Muscle of leg (tissue), 11 donors: ENCODE results near the gene HHAT. TPM values are rescaled to one million over a fixed set of nuclear protein-coding genes. Genes with fewer than 3 reads are reported as not detected.

Experiments used
- DNase-seq: peaks from one replicate; pipeline ENCODE4 v3.0.0; 2013
- H3K27ac ChIP-seq: one replicate; pipeline ENCODE4 v1.5.1; 2013; ENCODE audit warnings: mild to moderate bottlenecking, low read length, control low read depth
- H3K27me3 ChIP-seq: one replicate; pipeline ENCODE4 v1.6.1; 2013; ENCODE audit warnings: low read length; ENCODE audit not compliant: control insufficient read depth, insufficient read depth
- H3K36me3 ChIP-seq: one replicate; pipeline ENCODE4 v1.6.1; 2013; ENCODE audit warnings: low read length; ENCODE audit not compliant: control insufficient read depth, insufficient read depth
- H3K4me1 ChIP-seq: one replicate; pipeline ENCODE4 v1.6.1; 2013; ENCODE audit warnings: low read length; ENCODE audit not compliant: control insufficient read depth, insufficient read depth
- H3K4me3 ChIP-seq: one replicate; pipeline ENCODE4 v1.5.1; 2013; ENCODE audit warnings: low read length, control low read depth
- H3K9me3 ChIP-seq: replicated peaks from 2 replicates; pipeline ENCODE4 v1.6.1; 2013; ENCODE audit warnings: low read depth, low read length; ENCODE audit not compliant: control insufficient read depth
- WGBS: methylation state at CpG from one replicate; pipeline ENCODE4 v1.1.5; 2013; ENCODE audit warnings: missing lambda C conversion rate; ENCODE audit not compliant: insufficient coverage; 5-methylcytosine and 5-hydroxymethylcytosine counted together
- polyA plus RNA-seq, 8 donors: library from polyadenylated mRNA; unstranded; fragments of 120-200 nt; gene quantifications; one replicate each; pipeline versions ENCODE4 v1.2.1 to v1.2.3, GENCODE V29; 2013; ENCODE audit warnings: inconsistent platforms in 1 of 8, low replicate concordance in 1 of 8; ENCODE audit not compliant: insufficient read length in 8 of 8, insufficient read depth in 1 of 8
- total RNA-seq: library from RNA; stranded (reverse); fragments of 120-200 nt; gene quantifications from one replicate; pipeline ENCODE4 v1.2.4, GENCODE V29; 2013

The HHAT gene
- total and polyA plus RNA-seq, 9 donors = 3.8 to 6.6 (median 4.5) TPM

DNA sequence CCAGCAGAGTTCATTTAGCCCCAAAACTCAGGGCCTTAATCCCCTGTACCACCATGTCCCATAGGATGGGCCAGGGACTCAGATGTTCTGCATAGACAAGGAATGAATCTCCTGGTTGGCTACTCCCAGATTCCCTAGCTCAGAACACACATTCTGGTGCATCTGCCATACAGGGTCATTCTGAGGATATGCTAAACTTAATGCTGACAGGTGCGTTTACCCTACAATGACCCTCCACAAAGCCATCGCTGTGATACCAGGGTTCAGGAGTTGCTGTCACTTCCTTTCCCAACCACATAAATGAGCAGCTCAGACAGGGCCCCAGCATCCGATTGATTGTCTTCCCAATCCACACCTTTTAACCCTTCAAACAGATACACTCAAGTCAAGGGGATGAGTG, 32.0 kb upstream of the HHAT start:
- no peak for DNase-seq
- 100% methylated on average over 2 of the region's 3 CpGs for WGBS
- Histone ChIP-seq H3K27me3 (peaks cover 5% of the 10 kb centered on the region), H3K4me1 (peaks cover 85% of the 10 kb centered on the region), H3K36me3 (no peaks in the 10 kb centered on the region), H3K9me3 (no peaks in the 10 kb centered on the region), H3K27ac (no peak overlapping the region), H3K4me3 (no peak overlapping the region)

DNA sequence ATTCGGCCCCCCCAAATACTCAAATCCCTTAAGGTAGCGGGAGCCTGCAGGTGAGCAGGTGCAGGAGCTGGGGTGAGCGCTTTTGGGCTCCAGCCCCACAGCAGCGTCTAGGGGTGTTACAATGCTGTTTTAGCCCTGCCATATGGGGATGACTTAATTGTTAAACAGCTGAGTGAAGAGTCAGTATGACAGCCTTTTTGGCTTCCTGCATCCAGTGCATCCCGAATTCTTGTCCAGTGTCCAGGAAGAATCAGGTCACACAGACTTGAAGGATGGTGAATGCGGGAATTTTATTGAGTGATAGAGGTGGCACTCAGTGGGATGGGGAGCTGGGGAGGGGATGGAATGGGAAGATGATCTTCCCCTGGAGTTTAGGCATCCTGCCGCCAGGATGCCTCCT, 30.4 kb upstream of the HHAT start:
- peak overlapping the region; percentile 6 for H3K27ac ChIP-seq
- no peaks in the 10 kb centered on the region for H3K36me3 ChIP-seq
- DNase-seq = peak; percentile 77
- H3K4me1 ChIP-seq = peaks cover 83% of the 10 kb centered on the region
- H3K9me3 ChIP-seq = no peaks in the 10 kb centered on the region
- H3K4me3 ChIP-seq = no peak overlapping the region
- H3K27me3 ChIP-seq = no peaks in the 10 kb centered on the region
- 7% methylated on average over 2 of the region's 7 CpGs for WGBS

DNA sequence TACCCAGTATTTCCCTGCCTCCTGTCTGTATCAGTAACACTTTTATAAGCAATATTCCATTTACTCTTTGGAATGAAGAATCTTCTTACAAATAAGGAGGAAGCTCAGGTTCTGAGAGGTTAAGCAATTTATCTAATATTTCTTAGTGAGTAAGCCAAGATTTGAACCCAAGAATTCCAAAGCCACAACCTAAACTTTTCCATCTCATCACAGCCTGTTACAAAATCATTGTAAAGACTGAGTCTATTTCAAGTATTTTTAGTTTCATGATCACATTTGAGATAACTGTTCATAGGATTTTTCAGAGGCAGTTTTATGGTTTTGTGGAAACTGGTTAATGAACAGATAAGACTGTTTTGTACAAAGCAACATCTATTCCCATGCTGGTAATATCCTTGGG, 29.8 kb upstream of the HHAT start:
- Histone ChIP-seq H3K36me3 (no peaks in the 10 kb centered on the region), H3K4me1 (peaks cover 78% of the 10 kb centered on the region), H3K27ac (no peak overlapping the region), H3K4me3 (no peak overlapping the region), H3K27me3 (no peaks in the 10 kb centered on the region), H3K9me3 (no peaks in the 10 kb centered on the region)
- peak; percentile 32 for DNase-seq

DNA sequence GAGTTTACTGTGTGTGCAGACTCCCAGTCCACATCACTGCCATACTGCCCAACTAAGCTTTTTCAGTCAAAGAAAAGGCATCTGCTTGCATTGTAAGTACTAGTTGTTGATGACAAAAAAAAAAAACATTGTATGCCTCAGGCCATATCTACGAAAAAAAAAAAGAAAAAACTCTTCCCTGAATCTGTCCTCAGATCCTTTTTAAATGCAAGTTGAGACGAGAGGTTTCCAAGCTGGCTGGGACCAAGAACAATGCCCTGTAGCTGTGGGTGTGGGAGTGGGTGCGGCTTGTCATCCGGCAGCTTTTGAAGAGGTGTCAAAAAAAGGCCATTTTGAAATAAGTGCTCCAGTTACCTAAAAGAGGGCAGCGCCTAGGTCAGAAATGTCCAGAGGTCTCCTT, 29.2 kb upstream of the HHAT start:
- no peaks in the 10 kb centered on the region for H3K27me3 ChIP-seq
- no peak overlapping the region for H3K4me3 ChIP-seq
- H3K9me3 ChIP-seq = no peaks in the 10 kb centered on the region
- H3K27ac ChIP-seq = no peak overlapping the region
- no peak for DNase-seq
- WGBS = 86% methylated on average over 4 of the region's 5 CpGs
- H3K4me1 ChIP-seq = peaks cover 73% of the 10 kb centered on the region
- no peaks in the 10 kb centered on the region for H3K36me3 ChIP-seq

DNA sequence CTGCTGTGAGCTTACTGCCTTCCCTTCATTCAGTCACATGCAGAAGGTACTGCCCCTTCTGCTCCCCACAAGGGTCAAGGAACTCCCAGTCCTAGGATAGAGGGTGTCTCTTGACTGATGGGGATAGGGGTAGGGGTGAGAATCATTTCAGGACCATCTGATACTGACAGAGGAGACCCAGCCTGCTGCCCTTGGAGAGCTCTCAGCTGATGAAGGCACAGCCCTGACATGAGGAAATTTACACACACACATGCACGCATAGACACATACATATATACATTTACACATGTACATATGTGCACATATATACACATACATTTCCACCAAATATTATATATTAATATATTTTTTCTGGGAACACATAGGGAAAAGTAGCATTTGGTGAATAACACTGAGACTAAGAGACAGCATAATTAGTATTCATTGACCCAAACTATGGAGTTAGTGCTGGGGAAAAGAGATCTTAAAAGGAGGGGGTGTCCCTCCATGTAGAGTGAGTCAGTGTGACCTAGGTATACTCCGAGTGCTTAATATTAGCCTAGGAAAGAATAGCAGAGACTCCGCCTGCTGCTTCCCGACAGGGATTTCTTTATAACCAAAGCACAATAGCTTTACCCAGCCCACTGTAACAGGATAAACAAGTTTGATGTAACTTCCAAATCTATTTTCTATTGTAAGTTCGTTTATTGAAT, 27.6 kb upstream of the HHAT start:
- H3K27ac ChIP-seq = peak overlapping the region; percentile 23

DNA sequence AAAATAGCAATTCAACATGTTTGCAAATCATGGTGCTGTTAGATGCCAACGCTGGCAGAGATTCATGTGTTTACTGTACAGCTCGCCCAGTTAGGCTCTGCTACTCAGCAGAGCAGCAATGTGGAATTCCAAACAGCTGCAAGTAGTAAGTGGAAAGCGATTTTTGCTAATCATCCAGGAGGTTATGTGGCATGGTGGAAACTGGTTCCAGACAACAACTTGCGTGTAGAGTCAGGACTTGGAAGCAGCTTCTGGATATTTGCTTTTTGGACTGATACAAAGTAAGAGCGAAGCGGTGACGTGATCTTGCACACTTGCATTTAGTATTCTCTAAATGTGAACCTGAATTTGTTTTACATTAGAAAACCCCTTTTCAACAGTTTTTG, 27.1 kb upstream of the HHAT start:
- peak; percentile 88 for DNase-seq

More for the DNA sequence above, 27.6 kb upstream of the HHAT start:
- WGBS = no CpG with 5 or more reads among the region's 5 CpGs
- DNase-seq = no peak
- Histone ChIP-seq H3K4me1 (peaks cover 57% of the 10 kb centered on the region), H3K9me3 (no peaks in the 10 kb centered on the region), H3K4me3 (no peak overlapping the region), H3K27me3 (no peaks in the 10 kb centered on the region), H3K36me3 (no peaks in the 10 kb centered on the region)

DNA sequence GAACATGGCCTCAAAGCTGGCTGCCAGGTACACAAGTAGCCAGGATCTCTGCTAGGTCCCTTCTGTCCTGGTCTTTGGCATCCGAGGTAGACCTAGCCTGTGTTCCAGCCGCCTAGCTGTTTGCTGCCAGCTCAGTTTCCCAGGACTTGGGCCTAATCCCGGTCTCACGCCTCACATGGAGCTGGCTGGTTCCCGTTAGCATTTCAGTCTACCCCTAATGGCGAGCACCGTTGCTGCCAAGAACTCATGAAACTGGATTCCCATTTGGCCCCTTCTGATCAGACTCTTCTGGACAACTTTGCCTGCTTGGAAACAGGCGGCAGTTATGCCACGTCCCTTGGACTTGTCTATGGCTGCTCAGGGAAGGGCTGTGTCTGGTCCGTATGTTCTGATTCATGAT, 26.2 kb upstream of the HHAT start:
- H3K36me3 ChIP-seq = no peaks in the 10 kb centered on the region
- no peaks in the 10 kb centered on the region for H3K27me3 ChIP-seq
- peak; percentile 87 for DNase-seq
- H3K4me1 ChIP-seq = peaks cover 44% of the 10 kb centered on the region
- H3K9me3 ChIP-seq = no peaks in the 10 kb centered on the region
- H3K27ac ChIP-seq = peak overlapping the region; percentile 76
- H3K4me3 ChIP-seq = no peak overlapping the region
- WGBS = 50% methylated on average over 9 of the region's 10 CpGs

More for the DNA sequence above, 27.1 kb upstream of the HHAT start:
- H3K36me3 ChIP-seq = no peaks in the 10 kb centered on the region
- WGBS = 36% methylated on average over 4 of the region's 7 CpGs
- H3K27me3 ChIP-seq = no peaks in the 10 kb centered on the region
- H3K4me3 ChIP-seq = no peak overlapping the region
- H3K9me3 ChIP-seq = no peaks in the 10 kb centered on the region
- peak overlapping the region; percentile 76 for H3K27ac ChIP-seq
- H3K4me1 ChIP-seq = peaks cover 51% of the 10 kb centered on the region

DNA sequence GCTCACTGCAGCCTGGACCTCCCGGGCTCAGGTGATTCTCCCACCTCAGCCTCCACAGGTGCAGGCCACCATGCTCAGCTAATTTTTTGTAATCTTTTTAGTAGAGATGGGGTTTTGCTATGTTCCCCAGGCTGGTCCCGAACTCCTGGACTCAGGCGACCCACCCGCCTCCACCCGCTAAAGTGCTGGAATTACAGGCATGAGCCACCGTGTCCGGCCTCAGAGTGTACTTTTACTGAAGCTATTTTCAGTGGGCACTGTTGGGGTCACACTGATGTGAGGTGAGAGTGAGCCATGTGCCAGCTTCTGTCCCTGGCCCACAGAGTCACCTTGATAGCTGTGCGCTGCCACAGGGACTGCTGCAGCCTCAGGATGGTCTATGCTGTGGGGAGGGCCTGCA, 25.3 kb upstream of the HHAT start:
- H3K4me3 ChIP-seq = no peak overlapping the region
- H3K4me1 ChIP-seq = peaks cover 35% of the 10 kb centered on the region
- no peaks in the 10 kb centered on the region for H3K9me3 ChIP-seq
- no peaks in the 10 kb centered on the region for H3K27me3 ChIP-seq
- no peak for DNase-seq
- H3K36me3 ChIP-seq = no peaks in the 10 kb centered on the region
- H3K27ac ChIP-seq = no peak overlapping the region
- 100% methylated on average over 6 of the region's 8 CpGs for WGBS

DNA sequence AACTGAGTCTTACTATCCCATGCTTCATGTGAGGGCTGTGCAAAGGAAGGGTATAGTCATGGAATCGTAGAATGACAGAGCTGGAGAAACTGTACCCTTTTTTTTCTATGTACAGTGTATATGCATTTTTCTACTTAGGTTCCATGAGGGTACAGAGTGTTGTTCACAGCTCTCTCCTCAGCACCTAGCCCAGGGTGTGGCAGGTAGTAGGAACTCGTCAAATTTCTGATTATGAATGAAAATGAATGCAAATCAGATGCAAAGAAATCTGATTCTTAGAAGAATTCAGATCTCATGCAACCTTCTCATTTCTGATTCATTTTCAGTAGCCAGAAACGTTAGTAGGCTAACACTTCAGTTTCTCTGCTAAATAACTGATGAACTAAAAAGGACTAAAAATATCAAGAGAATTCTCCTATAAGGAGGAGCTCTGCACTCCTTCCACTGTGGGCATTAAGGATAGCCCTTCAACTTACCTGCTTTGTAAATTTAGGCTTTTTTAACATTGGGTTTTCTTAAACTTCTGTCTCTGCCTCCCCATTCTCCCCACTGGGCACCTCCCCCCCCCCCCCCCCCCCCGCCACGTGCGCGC, 18.0 kb upstream of the HHAT start:
- WGBS = no CpG with 5 or more reads among the region's 7 CpGs
- no peak for DNase-seq
- no peaks in the 10 kb centered on the region for H3K36me3 ChIP-seq
- H3K4me3 ChIP-seq = no peak overlapping the region
- peaks cover 10% of the 10 kb centered on the region for H3K4me1 ChIP-seq
- no peaks in the 10 kb centered on the region for H3K27me3 ChIP-seq
- no peak overlapping the region for H3K27ac ChIP-seq
- H3K9me3 ChIP-seq = no peaks in the 10 kb centered on the region

DNA sequence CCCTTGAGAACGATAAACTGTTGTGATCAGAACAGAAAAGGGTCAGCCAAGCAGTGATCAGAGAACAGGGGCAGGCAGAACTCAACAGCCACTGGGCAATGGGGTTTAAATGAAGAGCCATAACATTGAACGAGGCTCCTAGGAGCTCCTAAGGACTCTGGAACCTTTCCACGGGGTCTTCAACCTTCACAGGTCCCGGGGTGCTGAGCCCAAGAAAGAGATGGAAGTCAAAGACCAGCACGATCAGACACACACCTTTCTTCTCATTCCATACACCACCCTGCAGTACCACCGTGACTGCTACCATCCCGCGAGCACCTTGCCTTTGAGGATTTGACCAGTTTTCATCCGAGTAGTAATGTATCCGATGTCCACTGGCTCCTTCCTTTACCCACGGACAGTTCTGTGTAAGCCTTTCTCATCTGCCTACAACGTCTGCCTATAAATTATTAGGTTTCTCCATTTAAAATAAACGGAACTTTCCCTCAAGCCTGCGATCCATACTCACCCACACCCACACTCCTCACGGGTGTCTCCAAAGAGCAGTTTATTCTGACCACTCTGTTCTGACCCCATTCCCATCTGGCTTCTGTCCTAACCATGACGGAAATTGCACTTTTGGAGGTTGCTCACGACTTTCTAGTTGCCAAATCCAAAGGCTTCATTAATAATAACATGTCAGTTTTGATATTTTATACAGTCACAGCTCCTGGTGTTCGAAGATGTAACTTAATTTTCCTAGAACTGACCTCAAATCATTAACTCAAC, 16.8 kb upstream of the HHAT start:
- H3K27ac ChIP-seq = peak overlapping the region; percentile 21
- 52% methylated on average over 14 of the region's 18 CpGs for WGBS
- H3K4me3 ChIP-seq = no peak overlapping the region
- no peaks in the 10 kb centered on the region for H3K27me3 ChIP-seq
- DNase-seq = peak; percentile 35
- H3K9me3 ChIP-seq = no peaks in the 10 kb centered on the region
- H3K4me1 ChIP-seq = peaks cover 10% of the 10 kb centered on the region
- H3K36me3 ChIP-seq = no peaks in the 10 kb centered on the region
